ENCODE results near the gene NCBP3. TPM values are rescaled to one million over a fixed set of nuclear protein-coding genes. Genes with fewer than 3 reads are reported as not detected.

Gene NCBP3
- total and polyA plus RNA-seq, 8 donors, result 7.6 to 40.6 (median 23.6) TPM

GRCh38 chr17:3808701-3809100 lies 37.3 kb downstream of the NCBP3 start:
- 85 to 95% (median 88%) methylated on average over 7 of the region's 7 CpGs for WGBS, 5 donors
- intact Hi-C loops (cut with DNase I; ENCODE audit: low total_unique reads), result no loop called here
- H3K4me3 ChIP-seq, result no peak overlapping the region
- H3K4me1 ChIP-seq, result peaks cover 0 to 7% (median 3%) of the 10 kb centered on the region in 4 donors
- H3K27me3 ChIP-seq, result no peaks in the 10 kb centered on the region
- H3K9me3 ChIP-seq, result no peaks in the 10 kb centered on the region
- no peak for TF ChIP-seq POLR2AphosphoS5 (IDR thresholded peaks at IDR 0.05)
- TF ChIP-seq EP300 (IDR thresholded peaks at IDR 0.05), result no peak
- TF ChIP-seq POLR2A (IDR thresholded peaks at IDR 0.05), result no peak
- TF ChIP-seq CTCF (IDR thresholded peaks at IDR 0.05), result no peak
- no peak overlapping the region for H3K27ac ChIP-seq
- no peak for DNase-seq
- peaks cover 36 to 84% (median 81%) of the 10 kb centered on the region in 4 donors for H3K36me3 ChIP-seq

- H3K27me3 ChIP-seq, result no peaks in the 10 kb centered on the region
- no peak overlapping the region for H3K4me3 ChIP-seq
- no peak for DNase-seq
- intact Hi-C loops (cut with DNase I; ENCODE audit: low total_unique reads), result no loop called here
- TF ChIP-seq POLR2AphosphoS5 (IDR thresholded peaks at IDR 0.05) (no peak), CTCF (IDR thresholded peaks at IDR 0.05) (no peak), POLR2A (IDR thresholded peaks at IDR 0.05) (no peak), EP300 (IDR thresholded peaks at IDR 0.05) (no peak)
- H3K9me3 ChIP-seq, result no peaks in the 10 kb centered on the region
- H3K27ac ChIP-seq, result peak overlapping the region in 1 of 5 donors; percentile 78
- peaks cover 7 to 53% (median 50%) of the 10 kb centered on the region in 4 donors for H3K36me3 ChIP-seq
- 75 to 100% (median 91%) methylated on average over 5 of the region's 5 CpGs for WGBS, 5 donors
- peaks cover 0 to 32% (median 14%) of the 10 kb centered on the region in 4 donors for H3K4me1 ChIP-seq
Observed at GRCh38 chr17:3805581-3805980, 40.5 kb downstream of the NCBP3 start.

- DNase-seq, result peak in 1 of 2 donors; percentile 41
- Histone ChIP-seq H3K27ac (peak overlapping the region in 1 of 5 donors; percentile 78), H3K27me3 (no peaks in the 10 kb centered on the region), H3K4me1 (peaks cover 0 to 32% (median 14%) of the 10 kb centered on the region in 4 donors), H3K36me3 (peaks cover 7 to 42% (median 40%) of the 10 kb centered on the region in 4 donors), H3K4me3 (no peak overlapping the region), H3K9me3 (no peaks in the 10 kb centered on the region)
- WGBS, 5 donors, result 47 to 67% (median 55%) methylated on average over 6 of the region's 6 CpGs
- intact Hi-C loops (cut with DNase I; ENCODE audit: low total_unique reads), result no loop called here
- TF ChIP-seq POLR2AphosphoS5 (IDR thresholded peaks at IDR 0.05) (no peak), CTCF (IDR thresholded peaks at IDR 0.05) (no peak), POLR2A (IDR thresholded peaks at IDR 0.05) (no peak), EP300 (IDR thresholded peaks at IDR 0.05) (no peak)
Observed at GRCh38 chr17:3804503-3804931, 41.5 kb downstream of the NCBP3 start.

GRCh38 chr17:3803308-3803640 lies 42.8 kb downstream of the NCBP3 start:
- H3K4me3 ChIP-seq, result no peak overlapping the region
- peaks cover 4 to 30% (median 27%) of the 10 kb centered on the region in 4 donors for H3K36me3 ChIP-seq
- H3K4me1 ChIP-seq, result peaks cover 0 to 38% (median 14%) of the 10 kb centered on the region in 4 donors
- intact Hi-C loops (cut with DNase I; ENCODE audit: low total_unique reads), result no loop called here
- no peaks in the 10 kb centered on the region for H3K9me3 ChIP-seq
- no peaks in the 10 kb centered on the region for H3K27me3 ChIP-seq
- TF ChIP-seq POLR2AphosphoS5 (IDR thresholded peaks at IDR 0.05) (no peak), CTCF (IDR thresholded peaks at IDR 0.05) (no peak), EP300 (IDR thresholded peaks at IDR 0.05) (no peak), POLR2A (IDR thresholded peaks at IDR 0.05) (no peak)
- peak overlapping the region in 4 of 5 donors; percentile 27 to 78 (median 76) for H3K27ac ChIP-seq
- 71 to 81% (median 72%) methylated on average over 5 of the region's 5 CpGs for WGBS, 5 donors
- DNase-seq, result no peak
